Neural cell (in vitro differentiated cells): ENCODE results near the gene GATC.

Source experiments
- CTCF ChIP-seq: fragments of 450-650 bp; IDR thresholded peaks from 2 replicates; pipeline ENCODE4 v1.5.1; 2014; ENCODE audit warnings: antibody characterized with exemption, mild to moderate bottlenecking, moderate library complexity; ENCODE audit not compliant: poor library complexity, severe bottlenecking
- EP300 ChIP-seq: fragments of 450-650 bp; conservative IDR thresholded peaks from 2 replicates; pipeline ENCODE4 v1.6.1; 2014; ENCODE audit warnings: antibody characterized with exemption, mild to moderate bottlenecking, moderate library complexity; ENCODE audit not compliant: poor library complexity, severe bottlenecking
- EZH2 ChIP-seq: fragments of 200-600, 300-800 bp; shearing (Covaris generic), sonication (generic); IDR thresholded peaks from 2 replicates; pipeline ENCODE4 v1.6.1; 2014; ENCODE audit warnings: antibody characterized with exemption, low read length, borderline replicate concordance, mild to moderate bottlenecking; ENCODE audit not compliant: insufficient read depth, poor library complexity, severe bottlenecking
- MXI1 ChIP-seq: fragments of 450-650 bp; conservative IDR thresholded peaks from 2 replicates; pipeline ENCODE4 v1.6.1; 2014; ENCODE audit warnings: antibody characterized with exemption, mild to moderate bottlenecking; ENCODE audit not compliant: poor library complexity, severe bottlenecking
- POLR2AphosphoS5 ChIP-seq: IDR thresholded peaks from 2 replicates; pipeline ENCODE4 v1.6.1; 2012
- RAD21 ChIP-seq: fragments of 450-650 bp; conservative IDR thresholded peaks from 2 replicates; pipeline ENCODE4 v1.6.1; 2014; ENCODE audit warnings: antibody characterized with exemption, mild to moderate bottlenecking, moderate library complexity
- REST ChIP-seq: IDR thresholded peaks from 2 replicates; pipeline ENCODE4 v1.6.1; 2012; ENCODE audit warnings: borderline replicate concordance
- SMC3 ChIP-seq: fragments of 450-650 bp; conservative IDR thresholded peaks from 2 replicates; pipeline ENCODE4 v1.6.1; 2014; ENCODE audit warnings: antibody characterized with exemption, mild to moderate bottlenecking, moderate library complexity; ENCODE audit not compliant: poor library complexity
- TAF1 ChIP-seq: IDR thresholded peaks from 2 replicates; pipeline ENCODE4 v1.6.1; 2012; ENCODE audit warnings: low read depth

DNA sequence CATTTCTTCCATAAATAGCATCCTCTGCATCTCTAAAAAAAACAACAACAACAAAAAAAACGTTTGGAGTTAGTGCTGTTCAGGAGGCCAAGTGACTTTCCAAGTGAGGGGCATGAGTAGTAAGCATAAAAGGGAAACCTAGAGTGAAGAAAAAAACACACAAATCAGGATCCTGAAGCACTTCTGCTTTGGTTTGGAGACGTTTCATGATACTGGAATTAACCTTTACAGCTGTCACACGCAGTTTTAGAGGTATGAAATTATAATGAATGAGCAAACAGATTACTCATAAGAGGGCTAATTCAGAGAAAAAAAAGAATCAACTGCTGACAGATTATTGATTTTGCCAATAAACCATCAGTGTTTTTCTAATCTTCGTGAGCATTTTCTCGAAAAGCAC lies 19.5 kb downstream of the GATC start:
- TF ChIP-seq EP300, result no peak
- no peak for TF ChIP-seq CTCF
- TF ChIP-seq EZH2, result no peak
- no peak for TF ChIP-seq TAF1
- no peak for TF ChIP-seq POLR2AphosphoS5
- no peak for TF ChIP-seq REST
- no peak for TF ChIP-seq RAD21
- TF ChIP-seq MXI1, result no peak
- TF ChIP-seq SMC3, result no peak
